Testis (tissue), 2 donors: Measurements from ENCODE around the gene UBASH3B.

Experiments
- CTCF ChIP-seq, 3 experiments: fragments of 450-650 bp in 2 of 3; fragments of 200-600 bp in 1 of 3; sonication (generic) in 1 of 3; IDR thresholded peaks; one replicate each; pipeline ENCODE4 v1.5.1; 2016 to 2019; ENCODE audit warnings: antibody characterized with exemption in 3 of 3, mild to moderate bottlenecking in 2 of 3, moderate library complexity in 1 of 3
- POLR2A ChIP-seq: fragments of 450-650 bp; IDR thresholded peaks from one replicate; pipeline ENCODE4 v1.6.1; 2017; ENCODE audit warnings: antibody characterized with exemption, mild to moderate bottlenecking, moderate library complexity

- TF ChIP-seq CTCF (IDR thresholded peaks at IDR 0.05) (no peak), POLR2A (no peak)
Observed at GRCh38 chr11:122814401-122814800, 158.9 kb downstream of the UBASH3B start.
